ENCODE measurements around the gene ATF7IP2.

GRCh38 chr16:10521681-10522274, 135.9 kb downstream of the ATF7IP2 start:
- TF ChIP-seq CTCF (optimal IDR thresholded peaks at IDR 0.05 in 1 of 3, IDR thresholded peaks at IDR 0.05 in 1 of 3, conservative IDR thresholded peaks at IDR 0.05 in 1 of 3; ENCODE audit: extremely low read depth in 1 of 3, insufficient read depth in 2 of 3, low read length in 3 of 3): peak; percentile 83 to 86 (median 84)
- TF ChIP-seq EZH2 (IDR thresholded peaks at IDR 0.05; ENCODE audit: low read length): no peak

Measured in keratinocyte (primary cell).